Choroid plexus epithelial cell (primary cell): ENCODE results near the gene ESYT2.
A peak's percentile ranks its signal among the peaks of the same experiment; 100 is the strongest.
"Not testable (repeated sequence)": the region's sequence is repeated elsewhere in the genome, so short reads cannot be mapped to it uniquely, and the experiment has no call there.

Experiments
- DNase-seq: peaks from one replicate; pipeline ENCODE4 v3.0.0-alpha.2; 2010; ENCODE audit warnings: low read depth
- H3K4me3 ChIP-seq: 2 replicates; pipeline ENCODE4 v1.5.1; 2011; ENCODE audit warnings: low read depth, mild to moderate bottlenecking, control low read depth, low read length, moderate library complexity
- TF ChIP-seq, protein P1 (sequence below): conservative IDR thresholded peaks from 2 replicates; pipeline ENCODE4 v1.5.1; 2011; ENCODE audit warnings: low read depth, mild to moderate bottlenecking, control low read depth, inconsistent platforms, low read length, moderate library complexity

ESYT2 gene

GRCh38 chr7:158706710-158707590 is 122.4 kb downstream of the ESYT2 start:
- no peak overlapping the region for H3K4me3 ChIP-seq
- DNase-seq = no peak
- TF ChIP-seq, protein P1, sequence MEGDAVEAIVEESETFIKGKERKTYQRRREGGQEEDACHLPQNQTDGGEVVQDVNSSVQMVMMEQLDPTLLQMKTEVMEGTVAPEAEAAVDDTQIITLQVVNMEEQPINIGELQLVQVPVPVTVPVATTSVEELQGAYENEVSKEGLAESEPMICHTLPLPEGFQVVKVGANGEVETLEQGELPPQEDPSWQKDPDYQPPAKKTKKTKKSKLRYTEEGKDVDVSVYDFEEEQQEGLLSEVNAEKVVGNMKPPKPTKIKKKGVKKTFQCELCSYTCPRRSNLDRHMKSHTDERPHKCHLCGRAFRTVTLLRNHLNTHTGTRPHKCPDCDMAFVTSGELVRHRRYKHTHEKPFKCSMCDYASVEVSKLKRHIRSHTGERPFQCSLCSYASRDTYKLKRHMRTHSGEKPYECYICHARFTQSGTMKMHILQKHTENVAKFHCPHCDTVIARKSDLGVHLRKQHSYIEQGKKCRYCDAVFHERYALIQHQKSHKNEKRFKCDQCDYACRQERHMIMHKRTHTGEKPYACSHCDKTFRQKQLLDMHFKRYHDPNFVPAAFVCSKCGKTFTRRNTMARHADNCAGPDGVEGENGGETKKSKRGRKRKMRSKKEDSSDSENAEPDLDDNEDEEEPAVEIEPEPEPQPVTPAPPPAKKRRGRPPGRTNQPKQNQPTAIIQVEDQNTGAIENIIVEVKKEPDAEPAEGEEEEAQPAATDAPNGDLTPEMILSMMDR = no peak

DNA sequence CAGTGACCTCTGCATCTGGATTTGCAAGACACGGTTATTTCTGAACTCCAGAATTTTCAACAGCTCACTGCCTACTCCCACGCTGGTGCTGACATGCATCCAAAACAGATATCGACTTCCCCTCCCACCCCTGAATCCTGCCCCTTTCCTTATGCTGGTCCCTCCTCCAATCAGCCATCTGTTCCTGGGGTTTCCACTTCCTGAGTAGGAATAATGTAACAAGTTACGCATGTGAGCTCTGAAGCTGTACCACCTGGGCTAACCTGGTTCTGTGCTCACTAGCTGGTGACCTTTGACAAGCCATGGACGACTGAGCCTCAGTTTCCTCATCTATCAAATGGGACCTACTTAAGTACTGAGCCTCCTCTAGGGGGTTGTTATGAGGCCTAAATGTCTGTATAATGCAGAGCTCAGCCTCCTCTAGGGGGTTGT is 123.0 kb downstream of the ESYT2 start:
- TF ChIP-seq, protein P1 = no peak
- DNase-seq = no peak
- H3K4me3 ChIP-seq = no peak overlapping the region

- TF ChIP-seq, protein P1 = no peak
- no peak for DNase-seq
- H3K4me3 ChIP-seq = peak overlapping the region; percentile 73
These were observed 124.0 kb downstream of the ESYT2 start for GRCh38 chr7:158705234-158705850.

DNA sequence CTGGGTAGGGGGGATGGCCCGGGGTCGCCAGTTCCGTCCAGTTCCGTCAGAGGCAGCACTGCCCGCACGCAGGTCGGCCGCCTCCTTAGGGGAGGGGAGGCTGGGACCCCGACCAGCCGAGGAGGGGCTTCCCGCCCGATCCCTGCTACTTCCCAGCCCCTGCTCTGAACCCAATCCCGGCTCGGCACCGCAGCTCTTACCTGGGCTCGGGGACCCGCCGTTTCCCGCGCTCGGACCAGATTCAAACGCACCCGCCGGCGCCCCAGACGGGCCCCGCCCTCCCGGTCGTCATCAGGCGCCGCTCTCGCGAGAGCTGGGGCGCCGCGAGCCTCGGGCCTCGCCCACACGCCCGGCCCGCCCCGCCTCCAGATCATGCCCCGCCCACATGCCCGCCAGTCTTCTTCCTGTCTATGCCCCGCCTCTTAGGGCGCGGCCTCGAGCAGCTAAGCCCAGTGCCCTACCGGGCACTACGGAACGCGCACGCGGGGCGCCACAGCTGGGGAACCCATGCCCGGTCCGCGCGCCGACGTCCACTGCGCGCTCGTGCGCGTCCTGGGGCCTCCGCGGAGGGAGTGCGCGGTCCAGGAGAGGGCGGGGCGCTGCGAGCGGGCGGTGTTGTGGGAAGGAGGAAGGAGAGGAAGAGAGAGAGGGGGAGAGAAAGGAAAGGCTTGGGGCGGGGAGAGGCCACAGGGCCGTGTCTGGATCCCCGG is 124.6 kb downstream of the ESYT2 start, which contains the start of gene NCAPG2:
Gene NCAPG2, minus strand, starts transcription at position 281 of the 710 bp plus-strand sequence. CDS start 2,905 bp downstream, outside the sequence.
- TF ChIP-seq, protein P1 = peak; percentile 10
- peak; percentile 98 for DNase-seq
- peak within 1 kb of the TSS; percentile 90 for H3K4me3 ChIP-seq

DNA sequence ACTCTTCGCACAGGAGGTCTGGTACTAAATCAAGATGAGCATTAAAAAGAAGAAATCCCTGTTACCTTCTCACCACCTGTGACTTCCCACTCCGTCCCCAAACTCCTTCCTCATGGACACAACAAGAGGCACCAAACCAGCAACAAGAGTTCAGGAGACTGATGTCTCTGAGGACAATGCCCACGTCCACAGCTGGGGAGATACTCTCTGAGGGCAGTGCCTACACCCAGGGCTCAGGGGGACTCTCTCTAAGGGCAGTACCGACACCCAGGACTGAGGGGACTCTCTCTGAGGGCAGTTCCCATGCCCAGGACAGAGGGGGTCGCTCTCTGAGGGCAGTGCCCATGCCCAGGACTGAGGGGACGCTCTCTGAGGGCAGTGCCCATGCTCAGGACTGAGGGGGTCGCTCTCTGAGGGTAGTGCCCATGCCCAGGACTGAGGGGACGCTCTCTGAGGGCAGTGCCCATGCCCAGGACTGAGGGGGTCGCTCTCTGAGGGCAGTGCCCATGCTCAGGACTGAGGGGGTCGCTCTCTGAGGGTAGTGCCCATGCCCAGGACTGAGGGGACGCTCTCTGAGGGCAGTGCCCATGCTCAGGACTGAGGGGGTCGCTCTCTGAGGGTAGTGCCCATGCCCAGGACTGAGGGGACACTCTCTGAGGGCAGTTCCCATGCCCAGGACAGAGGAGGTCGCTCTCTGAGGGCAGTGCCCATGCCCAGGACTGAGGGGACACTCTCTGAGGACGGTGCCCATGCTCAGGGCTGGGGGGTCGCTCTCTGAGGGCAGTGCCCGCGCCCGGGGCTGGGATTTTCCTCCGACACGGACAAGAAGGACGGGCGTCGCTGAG is 125.4 kb downstream of the ESYT2 start:
- H3K4me3 ChIP-seq = peak overlapping the region; percentile 90
- DNase-seq = not testable (repeated sequence)

- TF ChIP-seq, protein P1 = no peak
- no peak for DNase-seq
- H3K4me3 ChIP-seq = no peak overlapping the region
These were observed 126.4 kb downstream of the ESYT2 start for GRCh38 chr7:158702944-158703343.
